Amniotic epithelial cell (primary cell): Measurements from ENCODE around the gene PECR.

Experiments used
- DNase-seq: peaks from one replicate; pipeline ENCODE4 v3.0.0-alpha.2; 2010; ENCODE audit warnings: low read depth

PECR gene

DNA sequence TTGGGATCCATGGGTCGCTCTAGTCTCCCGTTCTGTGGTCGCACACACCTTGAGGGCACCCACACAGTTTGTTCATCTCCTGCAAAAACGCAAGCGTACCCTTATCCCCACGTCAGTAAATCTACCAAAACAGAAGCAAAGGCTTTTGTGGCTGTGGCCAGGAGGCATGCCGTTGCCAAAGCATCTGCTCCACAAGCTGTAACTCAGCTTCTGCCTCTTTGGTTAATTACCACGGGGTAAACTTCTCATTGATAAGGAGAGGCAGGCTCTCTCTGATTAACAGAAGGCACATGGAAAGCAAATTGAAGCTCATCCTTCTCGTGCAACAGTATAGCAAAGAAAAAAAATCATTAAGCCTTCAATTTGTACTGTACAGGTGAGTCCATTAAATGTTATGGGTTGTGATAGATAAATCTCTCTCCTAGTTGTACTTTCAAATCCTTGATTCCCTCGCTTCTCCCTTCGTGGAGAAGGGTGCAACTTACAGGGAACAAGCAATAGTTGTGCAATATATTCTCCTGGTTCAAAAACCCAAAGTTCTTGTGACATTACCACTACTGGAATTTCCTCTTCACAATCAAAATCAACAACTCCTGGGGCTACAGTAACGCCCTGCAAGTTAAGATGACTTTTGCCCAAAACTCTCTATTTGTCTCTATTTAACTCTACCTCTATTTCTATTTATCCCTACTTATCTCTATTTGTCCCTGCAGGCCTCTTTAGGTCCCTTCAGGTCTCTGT lies 10.3 kb downstream of the PECR start:
- no peak for DNase-seq

DNA sequence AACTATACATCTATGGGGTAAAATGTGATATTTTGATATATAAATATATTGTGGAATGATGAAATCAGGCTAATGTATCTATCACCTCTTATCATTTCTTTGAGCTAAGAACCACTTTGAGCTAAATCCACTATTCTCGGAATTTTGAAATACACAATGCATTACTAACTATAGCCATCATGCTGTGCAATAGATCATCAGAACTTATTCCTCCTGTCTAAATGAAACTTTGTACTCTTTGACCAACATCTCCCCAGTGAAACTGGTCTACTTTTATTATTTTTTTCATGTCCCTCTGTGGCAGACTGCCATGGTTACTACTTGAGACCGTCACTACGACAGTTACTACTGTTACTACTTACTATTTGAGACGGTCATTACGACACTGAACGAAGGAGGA lies 11.4 kb downstream of the PECR start:
- peak; percentile 57 for DNase-seq

DNA sequence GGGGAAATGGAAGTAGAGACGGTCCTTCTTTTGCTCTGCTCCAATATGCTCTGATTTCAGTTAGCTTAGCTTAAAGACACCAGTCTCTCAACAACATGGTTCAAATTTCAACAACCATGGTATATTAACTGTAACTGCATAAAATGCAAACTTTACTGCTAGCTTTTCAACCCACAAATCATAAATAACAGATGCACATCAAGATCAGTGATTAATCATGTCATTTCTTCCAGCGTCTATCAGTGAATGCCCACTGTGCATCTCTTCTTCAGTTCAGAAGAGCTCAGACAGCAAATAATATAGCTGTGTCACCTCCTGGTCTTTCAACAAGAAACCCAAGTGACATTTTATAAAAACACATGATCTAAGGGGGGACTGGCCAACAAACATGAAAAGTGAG lies 12.6 kb downstream of the PECR start:
- DNase-seq: no peak

DNA sequence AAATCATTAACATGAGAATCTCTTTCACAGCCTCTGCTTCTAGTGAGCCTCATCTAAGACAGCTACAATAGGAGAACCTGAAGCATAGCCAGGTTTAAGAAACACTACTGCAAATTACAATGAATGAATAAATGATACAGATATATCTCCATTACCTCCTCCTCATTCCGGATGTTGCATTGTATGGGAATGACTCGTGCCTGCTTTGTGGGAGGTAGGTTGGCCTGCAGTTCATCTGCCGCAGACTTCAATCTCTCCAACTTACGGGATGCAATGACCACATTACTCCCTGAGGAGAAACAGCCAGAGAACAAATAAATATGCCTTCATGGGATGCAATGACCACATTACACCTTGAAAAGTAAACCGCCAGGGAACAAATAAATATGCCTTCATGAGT lies 15.4 kb downstream of the PECR start:
- peak; percentile 94 for DNase-seq

DNA sequence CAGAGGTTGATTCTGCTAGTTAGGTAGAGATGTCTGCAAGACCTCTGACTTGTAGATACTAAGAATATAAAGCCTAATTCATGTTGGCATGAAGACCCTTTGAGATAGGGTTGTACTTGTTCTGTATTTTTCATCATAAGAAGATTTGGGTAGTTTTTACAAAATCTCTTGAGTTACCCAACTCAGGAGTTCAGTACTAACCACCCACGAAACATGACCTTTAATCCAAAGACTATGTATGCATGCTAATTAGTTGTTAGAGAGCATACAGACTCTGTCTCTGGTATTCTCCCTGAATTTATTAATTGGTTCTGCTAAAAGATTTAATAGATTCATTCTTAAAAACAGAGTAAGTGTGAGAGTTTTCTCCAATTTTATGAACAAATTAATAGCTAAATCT lies 16.9 kb downstream of the PECR start:
- DNase-seq: no peak

DNA sequence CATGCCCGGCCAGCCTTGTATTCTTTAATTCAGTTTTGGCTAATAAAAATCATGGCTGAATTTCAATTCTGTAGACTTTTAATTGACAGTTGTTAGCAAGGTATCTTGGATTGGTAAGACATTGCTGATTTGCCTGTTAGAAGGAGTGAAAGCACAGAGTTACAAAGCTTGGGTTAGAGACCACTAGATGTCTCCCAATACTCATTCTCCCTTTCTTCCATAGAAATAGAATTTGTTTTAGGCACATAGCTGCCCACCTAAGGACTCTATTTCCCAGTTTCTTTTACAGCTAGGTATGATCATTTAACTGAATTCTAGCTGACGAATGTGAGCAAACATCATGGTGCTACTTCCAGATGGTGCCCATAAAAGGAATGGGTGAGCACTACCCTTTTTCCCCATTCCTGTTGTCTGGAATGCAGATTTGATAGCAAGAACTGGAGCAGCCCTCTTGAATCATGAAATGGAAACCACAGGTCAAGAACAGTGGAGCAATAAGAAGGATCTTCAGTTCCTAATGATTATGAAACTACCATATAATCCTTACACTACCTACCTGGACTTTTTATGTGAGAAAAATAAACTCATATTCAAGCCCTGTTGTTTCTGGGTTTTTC lies 17.5 kb downstream of the PECR start:
- peak; percentile 93 for DNase-seq

DNA sequence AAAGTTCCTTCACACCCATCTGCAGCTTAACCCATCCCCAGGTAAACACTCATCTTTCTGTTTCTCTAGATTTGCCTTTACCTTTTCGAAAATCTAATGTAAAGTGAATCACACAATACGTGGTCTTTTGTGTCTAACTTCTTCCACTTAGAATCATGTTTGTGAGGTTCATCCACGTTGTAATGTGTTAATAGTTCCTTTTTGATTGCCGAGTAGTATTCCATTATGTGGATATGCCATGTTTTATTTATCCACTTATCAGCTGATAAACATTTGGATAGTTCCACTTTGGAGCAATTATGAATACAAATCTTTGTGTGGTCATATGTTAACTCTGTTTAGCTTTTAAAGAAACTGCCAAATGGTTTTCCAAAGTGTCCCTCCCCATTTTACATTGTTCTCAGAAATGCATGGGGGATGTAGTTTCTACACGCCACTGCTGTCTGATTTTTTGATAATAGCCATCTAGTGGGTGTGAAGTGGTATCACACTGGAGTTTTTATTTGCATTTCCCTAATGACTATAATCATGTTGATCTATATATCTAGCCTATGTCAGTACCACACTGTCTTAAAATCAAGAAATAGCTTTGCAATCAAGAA lies 22.3 kb downstream of the PECR start:
- DNase-seq: no peak

DNA sequence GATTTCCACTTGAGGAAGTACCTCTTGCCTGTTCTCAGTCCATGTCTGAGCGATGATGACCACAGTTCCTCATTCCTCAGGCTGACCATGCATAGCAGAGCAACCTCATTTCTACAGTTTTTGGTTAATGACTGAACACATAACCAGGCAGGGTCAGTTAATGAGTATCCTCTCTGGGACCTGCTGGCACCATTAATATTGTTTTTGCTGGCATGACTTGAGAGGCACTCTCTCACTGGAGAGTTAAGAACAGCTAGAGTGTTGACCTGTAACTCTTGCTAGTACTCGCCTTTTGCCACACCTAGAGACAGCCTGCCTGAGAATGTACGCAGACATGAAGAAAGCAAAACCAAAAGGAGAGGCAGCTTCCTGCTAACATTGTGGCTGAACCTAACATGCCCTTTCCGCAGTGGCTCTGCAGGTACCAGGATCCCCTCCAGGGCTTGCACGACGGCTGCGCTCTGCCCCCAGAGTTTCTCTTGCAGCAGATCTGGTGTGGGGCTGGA lies 23.9 kb downstream of the PECR start:
- peak; percentile 88 for DNase-seq

DNA sequence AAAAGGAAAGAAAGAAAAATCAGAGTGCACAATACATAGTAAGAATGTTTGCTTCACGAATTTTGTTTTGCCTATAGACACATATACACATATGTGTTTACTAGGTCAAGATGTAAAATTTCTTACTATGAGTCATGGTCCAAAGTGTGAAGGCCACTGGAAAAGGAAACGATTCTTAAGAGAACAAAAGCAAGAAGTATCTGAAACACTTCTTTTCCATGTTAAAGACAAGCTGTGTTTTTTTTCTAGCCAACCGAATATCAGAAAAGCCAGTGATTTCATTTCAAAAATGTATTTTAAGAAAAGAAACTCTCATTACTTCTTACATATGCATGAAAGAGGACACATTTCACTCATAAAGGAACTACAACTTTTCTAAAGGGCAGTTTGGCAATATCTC lies 24.9 kb downstream of the PECR start:
- DNase-seq: no peak

DNA sequence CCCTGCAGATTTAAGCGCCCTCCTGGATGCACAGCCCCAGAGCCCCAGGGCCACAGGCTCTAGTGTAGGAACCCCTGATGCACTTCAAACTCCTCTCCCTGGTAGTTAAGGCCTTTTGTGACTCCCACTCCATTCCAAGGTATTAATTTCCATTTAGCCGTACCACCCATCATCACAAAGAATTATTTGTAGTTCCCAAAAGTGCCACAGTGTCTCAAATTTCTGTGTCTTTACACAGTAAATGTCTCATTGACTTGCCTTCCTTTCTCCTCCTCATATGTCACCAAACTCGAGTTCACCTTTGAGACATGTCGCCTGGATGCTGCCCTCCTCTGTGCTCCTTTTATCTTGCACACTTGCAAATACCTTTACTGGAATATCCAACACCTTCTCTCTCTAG lies 25.9 kb downstream of the PECR start:
- DNase-seq: no peak

DNA sequence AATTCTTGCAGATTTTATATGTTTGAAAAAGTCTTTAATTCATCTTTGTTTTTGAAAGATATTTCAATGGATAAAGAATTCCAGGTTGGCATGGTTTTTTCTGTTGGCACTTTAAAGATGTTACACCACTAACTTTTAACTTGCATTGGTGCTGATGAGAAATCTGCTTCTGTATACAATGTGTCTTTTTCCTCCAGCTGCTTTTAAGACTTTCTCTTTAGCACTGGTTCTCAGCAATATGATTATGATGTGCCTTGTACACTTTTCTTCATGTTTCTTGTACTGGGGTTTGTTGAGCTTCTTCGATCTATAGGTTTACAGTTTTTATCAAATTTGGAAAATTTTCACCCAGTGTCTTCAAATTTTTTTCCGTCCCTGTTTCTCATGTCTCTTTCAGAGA lies 29.2 kb downstream of the PECR start:
- DNase-seq: no peak

DNA sequence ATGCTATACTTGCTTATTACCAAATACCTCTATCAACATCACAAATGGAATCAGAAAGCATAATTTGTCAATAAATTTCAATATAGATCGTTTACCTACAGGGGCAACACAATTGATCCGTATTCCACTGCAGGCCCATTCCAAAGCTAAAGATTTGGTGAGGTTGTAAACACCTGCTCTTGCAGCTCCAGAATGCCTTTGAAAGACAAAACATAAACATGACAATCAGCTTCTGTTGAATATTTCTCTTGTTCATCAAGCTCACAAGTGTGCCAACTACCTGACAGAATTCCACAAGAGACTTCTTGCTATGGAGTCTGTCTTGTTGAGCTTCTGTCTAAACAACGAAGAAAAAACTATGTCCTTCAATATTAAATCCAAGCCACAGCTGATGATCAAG lies 30.3 kb downstream of the PECR start:
- DNase-seq: no peak

DNA sequence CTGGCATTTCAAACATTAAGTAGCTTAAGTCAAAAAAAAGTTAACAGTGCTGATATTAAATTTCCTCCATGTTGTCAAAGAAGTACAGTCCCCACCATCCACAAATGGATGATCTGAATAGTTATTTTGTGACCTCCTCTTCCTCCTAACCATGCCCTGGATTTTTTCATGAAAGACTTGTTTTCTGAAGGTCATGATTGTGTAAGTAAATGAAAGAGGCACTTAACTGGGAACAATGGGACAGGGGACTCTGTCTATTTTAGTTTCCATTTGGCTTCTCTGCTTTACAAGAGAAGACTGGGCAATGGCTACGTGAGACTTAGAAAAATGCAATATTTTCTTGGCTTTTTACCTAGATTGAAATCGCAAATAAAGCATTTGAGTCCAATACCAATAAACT lies 32.2 kb downstream of the PECR start:
- DNase-seq: no peak

DNA sequence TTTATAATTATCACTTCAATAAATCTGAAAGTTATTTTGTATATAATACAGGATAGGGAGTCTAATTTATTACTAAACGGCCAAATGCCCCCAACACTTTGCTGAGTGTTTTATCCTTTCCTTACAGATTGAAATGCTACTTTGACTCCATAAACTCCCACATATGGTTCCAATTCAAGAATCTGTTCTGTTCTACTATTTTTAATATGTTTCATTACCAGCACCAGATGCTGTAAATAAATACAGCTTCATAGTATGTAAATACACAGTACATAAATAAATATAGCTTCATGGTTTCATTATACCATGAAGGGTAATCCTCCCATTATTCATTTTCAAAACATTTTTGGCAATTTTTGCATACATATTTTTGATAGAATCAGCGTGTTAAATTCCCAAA lies 34.2 kb downstream of the PECR start:
- no peak for DNase-seq

DNA sequence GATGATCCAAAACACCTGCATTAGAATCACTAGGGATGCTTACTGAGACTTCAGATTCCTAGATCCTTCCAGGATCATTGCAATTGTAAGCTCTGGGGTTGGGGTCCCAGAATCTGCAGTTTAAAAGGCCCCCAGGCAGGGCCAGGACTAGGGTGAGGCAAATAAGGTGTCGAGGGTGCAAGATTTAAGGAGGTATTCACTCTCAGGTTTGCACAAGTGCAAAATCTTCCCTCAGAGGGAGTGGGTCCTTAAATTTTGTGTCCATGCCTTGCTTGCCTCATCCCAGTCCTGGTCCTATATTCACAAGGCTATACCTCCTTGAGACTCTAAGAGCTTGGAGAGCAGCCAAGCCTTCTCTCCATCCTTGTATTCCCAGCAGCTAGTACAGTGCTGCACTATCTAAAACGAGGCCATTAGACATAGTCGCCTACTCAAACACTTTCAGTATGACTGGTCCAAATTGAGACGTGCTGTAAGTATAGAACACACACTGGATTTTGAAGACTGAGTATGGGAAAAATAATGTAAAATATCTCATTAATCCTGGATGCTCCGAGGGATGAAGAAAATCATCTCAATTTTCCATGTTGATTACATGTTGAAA lies 36.6 kb downstream of the PECR start:
- DNase-seq: no peak

DNA sequence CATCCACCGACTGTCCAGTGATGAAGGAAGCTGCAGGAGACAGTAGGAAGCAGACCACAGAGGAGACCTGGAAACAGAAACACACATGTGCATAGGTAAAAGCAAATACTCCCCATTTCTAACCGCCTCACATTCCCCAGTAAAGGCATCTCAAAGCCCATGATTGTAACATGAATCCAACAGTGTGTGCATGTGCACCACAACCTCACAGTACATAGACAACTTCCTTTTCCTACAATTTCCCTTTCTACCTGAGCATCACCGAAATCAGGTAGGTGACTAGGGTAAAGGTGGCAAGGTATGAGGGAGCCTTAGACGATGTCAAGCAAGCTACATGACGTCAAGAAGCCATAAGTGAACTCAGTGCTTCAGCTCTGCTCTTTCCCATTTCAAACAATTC lies 37.7 kb downstream of the PECR start:
- no peak for DNase-seq

DNA sequence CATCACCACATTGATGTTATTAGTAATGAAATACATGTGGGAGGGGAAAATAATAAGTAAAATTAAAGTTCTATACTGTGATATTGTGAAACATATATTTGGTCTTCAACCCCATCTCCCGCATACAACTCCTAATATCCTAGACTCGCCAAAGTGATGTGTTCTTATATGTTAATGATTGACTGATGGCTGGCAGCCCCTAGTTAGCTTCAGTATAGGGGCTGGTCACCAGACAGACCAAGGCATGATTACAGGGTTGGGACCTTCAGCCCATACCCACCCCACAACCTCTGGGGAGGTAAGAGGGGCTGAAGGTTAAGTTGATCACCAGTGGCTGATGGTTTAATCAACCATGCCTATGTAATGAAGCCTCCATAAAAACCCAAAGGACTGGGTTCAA lies 40.2 kb downstream of the PECR start:
- DNase-seq: no peak

DNA sequence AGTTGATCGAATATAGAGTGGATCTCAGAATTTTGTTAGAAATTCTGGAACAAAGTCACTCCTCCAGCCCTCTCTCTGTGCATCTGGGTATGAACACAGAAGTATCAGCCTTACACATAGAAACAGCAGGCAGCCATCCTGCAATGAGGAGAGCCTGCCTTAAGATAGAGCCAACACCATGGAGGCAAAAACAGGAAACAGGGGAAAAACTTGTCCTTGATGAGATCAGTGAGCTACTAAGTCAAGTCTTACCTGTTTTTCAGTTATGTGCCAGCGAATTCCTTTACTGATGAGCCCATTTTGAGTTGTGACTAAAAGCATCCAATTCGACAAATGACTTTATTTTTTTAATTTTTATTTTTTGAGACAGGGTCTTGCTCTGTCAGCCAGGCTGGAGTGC lies 41.7 kb downstream of the PECR start:
- DNase-seq: no peak

DNA sequence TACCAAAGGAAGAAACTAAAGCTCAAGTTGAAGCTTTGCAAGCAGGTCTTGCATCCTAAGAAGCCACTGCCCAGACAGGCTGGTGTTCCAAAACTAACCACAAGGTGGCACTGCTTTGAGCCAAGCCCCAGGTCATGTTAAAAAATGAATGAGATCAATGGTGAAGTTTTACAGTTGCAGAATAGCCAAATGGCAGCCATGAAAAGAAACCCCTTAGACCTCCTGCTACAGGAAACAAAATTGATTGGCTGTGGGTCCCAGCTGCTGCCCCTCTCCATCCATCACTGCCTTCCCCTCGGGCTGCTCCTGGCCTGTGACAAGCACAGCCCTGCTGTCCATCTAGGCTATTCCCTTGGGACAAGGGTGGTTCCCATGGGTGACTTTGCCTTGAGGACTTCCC lies 47.5 kb downstream of the PECR start:
- DNase-seq: peak; percentile 70

DNA sequence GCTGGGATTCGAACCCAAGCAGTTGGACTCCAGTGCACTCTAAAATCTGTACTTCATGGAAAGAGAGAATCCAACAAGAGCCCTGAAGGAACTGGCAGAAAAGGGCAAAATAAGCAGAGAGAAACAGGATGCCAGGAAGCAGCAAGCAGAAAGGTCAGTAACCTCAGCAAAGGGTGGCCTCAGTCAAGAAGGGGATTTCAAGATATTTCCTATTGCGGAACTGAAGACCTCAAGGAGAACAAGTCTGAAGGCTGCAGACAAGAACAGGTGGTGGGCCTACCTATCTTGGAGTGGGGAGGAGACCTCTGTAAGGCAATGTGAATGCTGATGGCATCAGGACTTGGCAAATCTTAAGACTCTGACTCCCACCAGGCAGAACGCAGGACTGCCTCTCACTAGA lies 48.2 kb downstream of the PECR start:
- no peak for DNase-seq

DNA sequence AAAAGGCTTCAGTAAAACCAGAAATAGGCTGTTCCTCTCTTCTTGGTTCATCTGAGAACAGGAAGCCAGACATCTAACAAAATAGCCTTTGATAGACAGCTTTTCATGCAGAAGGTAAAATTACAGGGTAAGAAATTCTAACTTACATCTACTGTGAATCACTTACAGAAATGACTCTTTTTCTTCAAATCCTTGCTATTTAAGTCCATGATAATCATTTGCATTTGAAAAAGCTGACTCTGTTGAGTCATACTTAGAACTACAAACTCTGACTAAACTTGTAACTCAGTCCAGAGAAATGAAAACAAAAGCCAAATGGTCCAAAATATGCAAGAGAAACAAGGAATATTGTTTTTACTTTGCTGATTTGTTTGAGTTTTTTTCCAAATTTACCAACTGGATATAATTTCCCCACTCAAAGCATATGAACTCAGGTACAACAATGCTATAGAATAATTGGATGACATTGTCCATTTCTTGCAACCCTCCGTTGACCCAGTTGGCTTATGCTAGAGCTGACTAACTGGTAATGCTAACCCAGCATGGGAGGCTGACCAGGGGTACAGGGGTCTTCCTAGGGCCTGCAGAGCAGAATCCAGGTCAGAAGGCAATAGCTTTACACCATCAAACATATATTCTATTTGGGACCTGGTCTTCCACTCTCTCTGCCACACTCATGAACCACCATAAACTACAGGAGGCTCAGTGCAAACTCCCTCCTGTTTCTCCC lies 49.5 kb downstream of the PECR start:
- DNase-seq: peak; percentile 67

DNA sequence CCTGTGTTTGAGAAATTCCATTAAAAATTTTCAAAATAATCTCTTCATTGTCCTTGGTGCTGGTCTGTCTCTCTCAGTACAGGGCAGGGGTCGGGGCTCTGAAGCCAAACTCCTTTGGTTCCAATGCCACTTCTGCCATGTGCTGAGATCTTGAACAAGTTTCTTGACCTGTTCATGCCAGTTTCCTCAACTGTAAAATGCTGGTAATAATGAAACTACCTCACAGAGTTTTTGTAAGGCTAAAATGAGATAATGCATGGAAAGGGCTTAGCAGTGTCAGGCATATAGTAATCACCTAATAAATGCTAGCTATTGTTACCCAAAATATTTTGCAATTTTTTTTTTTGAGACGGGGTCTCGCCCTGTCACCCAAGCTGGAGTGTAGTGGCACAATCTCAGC lies 51.4 kb downstream of the PECR start:
- no peak for DNase-seq
